ENCODE results near the gene CEACAM7.

DNA sequence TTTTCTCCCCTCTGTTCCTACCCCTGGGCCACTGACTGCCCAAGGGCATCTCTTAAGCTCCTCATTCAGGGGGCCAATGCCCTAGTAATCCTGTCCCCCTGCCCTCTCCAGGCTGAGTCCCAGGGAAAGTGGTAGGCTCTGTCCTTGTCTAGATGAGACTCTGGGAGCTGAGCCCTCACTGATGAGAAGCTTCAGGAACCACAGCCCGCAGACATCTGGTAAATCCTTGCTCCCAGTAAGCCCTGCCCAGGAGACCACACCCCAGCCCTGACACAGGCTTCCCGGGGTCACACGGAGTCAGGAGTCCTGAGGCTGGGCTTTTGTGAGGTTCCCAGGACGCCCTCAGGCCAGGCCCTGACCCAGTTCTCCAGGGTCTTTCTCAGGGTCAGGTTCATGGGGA lies 63.1 kb downstream of the CEACAM7 start:
- TF ChIP-seq, protein P1, sequence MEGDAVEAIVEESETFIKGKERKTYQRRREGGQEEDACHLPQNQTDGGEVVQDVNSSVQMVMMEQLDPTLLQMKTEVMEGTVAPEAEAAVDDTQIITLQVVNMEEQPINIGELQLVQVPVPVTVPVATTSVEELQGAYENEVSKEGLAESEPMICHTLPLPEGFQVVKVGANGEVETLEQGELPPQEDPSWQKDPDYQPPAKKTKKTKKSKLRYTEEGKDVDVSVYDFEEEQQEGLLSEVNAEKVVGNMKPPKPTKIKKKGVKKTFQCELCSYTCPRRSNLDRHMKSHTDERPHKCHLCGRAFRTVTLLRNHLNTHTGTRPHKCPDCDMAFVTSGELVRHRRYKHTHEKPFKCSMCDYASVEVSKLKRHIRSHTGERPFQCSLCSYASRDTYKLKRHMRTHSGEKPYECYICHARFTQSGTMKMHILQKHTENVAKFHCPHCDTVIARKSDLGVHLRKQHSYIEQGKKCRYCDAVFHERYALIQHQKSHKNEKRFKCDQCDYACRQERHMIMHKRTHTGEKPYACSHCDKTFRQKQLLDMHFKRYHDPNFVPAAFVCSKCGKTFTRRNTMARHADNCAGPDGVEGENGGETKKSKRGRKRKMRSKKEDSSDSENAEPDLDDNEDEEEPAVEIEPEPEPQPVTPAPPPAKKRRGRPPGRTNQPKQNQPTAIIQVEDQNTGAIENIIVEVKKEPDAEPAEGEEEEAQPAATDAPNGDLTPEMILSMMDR (IDR thresholded peaks at IDR 0.05) = no peak
- TF ChIP-seq, protein P2, sequence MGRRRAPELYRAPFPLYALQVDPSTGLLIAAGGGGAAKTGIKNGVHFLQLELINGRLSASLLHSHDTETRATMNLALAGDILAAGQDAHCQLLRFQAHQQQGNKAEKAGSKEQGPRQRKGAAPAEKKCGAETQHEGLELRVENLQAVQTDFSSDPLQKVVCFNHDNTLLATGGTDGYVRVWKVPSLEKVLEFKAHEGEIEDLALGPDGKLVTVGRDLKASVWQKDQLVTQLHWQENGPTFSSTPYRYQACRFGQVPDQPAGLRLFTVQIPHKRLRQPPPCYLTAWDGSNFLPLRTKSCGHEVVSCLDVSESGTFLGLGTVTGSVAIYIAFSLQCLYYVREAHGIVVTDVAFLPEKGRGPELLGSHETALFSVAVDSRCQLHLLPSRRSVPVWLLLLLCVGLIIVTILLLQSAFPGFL (CRISPR knock-in tag; IDR thresholded peaks at IDR 0.05; ENCODE audit: borderline replicate concordance) = no peak
- TF ChIP-seq ETV6 (CRISPR knock-in tag; IDR thresholded peaks at IDR 0.05) = no peak
- no peak for TF ChIP-seq CBFB (CRISPR knock-in tag; IDR thresholded peaks at IDR 0.05; ENCODE audit: low read depth)
- TF ChIP-seq NR3C1 (CRISPR knock-in tag; conservative IDR thresholded peaks at IDR 0.05; ENCODE audit: low read depth) = no peak
- TF ChIP-seq, protein P3, sequence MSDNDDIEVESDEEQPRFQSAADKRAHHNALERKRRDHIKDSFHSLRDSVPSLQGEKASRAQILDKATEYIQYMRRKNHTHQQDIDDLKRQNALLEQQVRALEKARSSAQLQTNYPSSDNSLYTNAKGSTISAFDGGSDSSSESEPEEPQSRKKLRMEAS (CRISPR knock-in tag; IDR thresholded peaks at IDR 0.05) = no peak
- no peak for TF ChIP-seq ATF1 (CRISPR knock-in tag; IDR thresholded peaks at IDR 0.05)
- TF ChIP-seq, protein P4, sequence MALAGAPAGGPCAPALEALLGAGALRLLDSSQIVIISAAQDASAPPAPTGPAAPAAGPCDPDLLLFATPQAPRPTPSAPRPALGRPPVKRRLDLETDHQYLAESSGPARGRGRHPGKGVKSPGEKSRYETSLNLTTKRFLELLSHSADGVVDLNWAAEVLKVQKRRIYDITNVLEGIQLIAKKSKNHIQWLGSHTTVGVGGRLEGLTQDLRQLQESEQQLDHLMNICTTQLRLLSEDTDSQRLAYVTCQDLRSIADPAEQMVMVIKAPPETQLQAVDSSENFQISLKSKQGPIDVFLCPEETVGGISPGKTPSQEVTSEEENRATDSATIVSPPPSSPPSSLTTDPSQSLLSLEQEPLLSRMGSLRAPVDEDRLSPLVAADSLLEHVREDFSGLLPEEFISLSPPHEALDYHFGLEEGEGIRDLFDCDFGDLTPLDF (CRISPR knock-in tag; IDR thresholded peaks at IDR 0.05) = no peak
- TF ChIP-seq ZNF423 (CRISPR knock-in tag; IDR thresholded peaks at IDR 0.05) = no peak
- TF ChIP-seq, protein P5, sequence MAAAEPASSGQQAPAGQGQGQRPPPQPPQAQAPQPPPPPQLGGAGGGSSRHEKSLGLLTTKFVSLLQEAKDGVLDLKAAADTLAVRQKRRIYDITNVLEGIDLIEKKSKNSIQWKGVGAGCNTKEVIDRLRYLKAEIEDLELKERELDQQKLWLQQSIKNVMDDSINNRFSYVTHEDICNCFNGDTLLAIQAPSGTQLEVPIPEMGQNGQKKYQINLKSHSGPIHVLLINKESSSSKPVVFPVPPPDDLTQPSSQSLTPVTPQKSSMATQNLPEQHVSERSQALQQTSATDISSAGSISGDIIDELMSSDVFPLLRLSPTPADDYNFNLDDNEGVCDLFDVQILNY (CRISPR knock-in tag; IDR thresholded peaks at IDR 0.05) = no peak
- no peak for TF ChIP-seq JUN (CRISPR knock-in tag; IDR thresholded peaks at IDR 0.05)
- TF ChIP-seq, protein P6, sequence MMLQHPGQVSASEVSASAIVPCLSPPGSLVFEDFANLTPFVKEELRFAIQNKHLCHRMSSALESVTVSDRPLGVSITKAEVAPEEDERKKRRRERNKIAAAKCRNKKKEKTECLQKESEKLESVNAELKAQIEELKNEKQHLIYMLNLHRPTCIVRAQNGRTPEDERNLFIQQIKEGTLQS (CRISPR knock-in tag; conservative IDR thresholded peaks at IDR 0.05) = no peak
- no peak for TF ChIP-seq SP1 (CRISPR knock-in tag; conservative IDR thresholded peaks at IDR 0.05)
- TF ChIP-seq MXD4 (CRISPR knock-in tag; IDR thresholded peaks at IDR 0.05; ENCODE audit: borderline replicate concordance) = no peak
